Measurements from ENCODE around the gene ERICH4. TPM values are rescaled to one million over a fixed set of nuclear protein-coding genes. Genes with fewer than 3 reads are reported as not detected.

ERICH4 gene
- total and polyA plus RNA-seq, 2 donors (not counting 1 experiment from before 2014, with no cell fraction given), result not detected

GRCh38 chr19:41416194-41416674, 26.7 kb upstream of the ERICH4 start:
- intact Hi-C loops (cut with micrococcal nuclease), result no loop called here
- H3K4me2 ChIP-seq (replicated peaks; ENCODE audit: low read depth, low read length, poor library complexity, severe bottlenecking), result no peak overlapping the region
- 96% methylated on average over 12 of the region's 12 CpGs for WGBS (ENCODE audit: insufficient coverage)
- Mint-ChIP-seq H3K9me3 (ENCODE audit: insufficient read depth) (no peaks in the 10 kb centered on the region), H3K27ac (no peak overlapping the region), H3K4me3 (no peak overlapping the region), H3K27me3 (no peaks in the 10 kb centered on the region), H3K4me1 (no peaks in the 10 kb centered on the region)
- DNase-seq (no peak), ATAC-seq (ENCODE audit: low read depth) (no peak)
- no peaks in the 10 kb centered on the region for H3K27me3 ChIP-seq (replicated peaks in 1 of 4; ENCODE audit: control extremely low read depth in 1 of 4, control insufficient read depth in 3 of 4, insufficient read depth in 4 of 4, low read length in 3 of 4)
- no peak overlapping the region for H2AFZ ChIP-seq (ENCODE audit: insufficient read depth, low read depth, low read length, poor library complexity, severe bottlenecking)
- peaks cover 6% of the 10 kb centered on the region for H4K20me1 ChIP-seq (ENCODE audit: control insufficient read depth, insufficient read depth, low read length, poor library complexity, severe bottlenecking)
- H3K4me1 ChIP-seq (ENCODE audit: control insufficient read depth in 2 of 2, insufficient read depth in 2 of 2, low read length in 2 of 2), result no peaks in the 10 kb centered on the region
- H3K27ac ChIP-seq (ENCODE audit: low read length in 2 of 2), result no peak overlapping the region
- no peak overlapping the region for H3K4me3 ChIP-seq (ENCODE audit: control extremely low read depth in 1 of 5, extremely low read depth in 1 of 5, insufficient read depth in 1 of 5, low read depth in 2 of 5, low read length in 4 of 5)
- ChIA-PET POLR2A (no interaction called here), CTCF (no interaction called here)
- TF ChIP-seq CTCF (IDR thresholded peaks at IDR 0.05) (no peak), EZH2 (IDR thresholded peaks at IDR 0.05; ENCODE audit: borderline replicate concordance, insufficient read depth, low read depth, low read length, poor library complexity, severe bottlenecking) (no peak)
- H3K9ac ChIP-seq (ENCODE audit: low read length), result no peak overlapping the region
- H3K79me2 ChIP-seq (ENCODE audit: control insufficient read depth, insufficient read depth, low read length), result peaks cover 18% of the 10 kb centered on the region
- H3K9me3 ChIP-seq (ENCODE audit: control extremely low read depth in 1 of 3, control insufficient read depth in 2 of 3, insufficient read depth in 1 of 3, low read length in 2 of 3), result no peaks in the 10 kb centered on the region
- peaks cover 0 to 68% of the 10 kb centered on the region in 2 experiments for H3K36me3 ChIP-seq (replicated peaks in 1 of 2; ENCODE audit: control extremely low read depth in 1 of 2, control insufficient read depth in 1 of 2, extremely low read depth in 1 of 2, insufficient read depth in 2 of 2, low read length in 1 of 2)

GRCh38 chr19:41420101-41420880, 22.7 kb upstream of the ERICH4 start:
- DNase-seq (no peak), ATAC-seq (ENCODE audit: low read depth) (no peak)
- TF ChIP-seq EZH2 (IDR thresholded peaks at IDR 0.05; ENCODE audit: borderline replicate concordance, insufficient read depth, low read depth, low read length, poor library complexity, severe bottlenecking) (no peak), CTCF (IDR thresholded peaks at IDR 0.05) (no peak)
- Histone ChIP-seq H3K9ac (ENCODE audit: low read length) (no peak overlapping the region), H3K4me1 (ENCODE audit: control insufficient read depth in 2 of 2, insufficient read depth in 2 of 2, low read length in 2 of 2) (no peaks in the 10 kb centered on the region), H3K27ac (ENCODE audit: low read length in 2 of 2) (no peak overlapping the region), H3K79me2 (ENCODE audit: control insufficient read depth, insufficient read depth, low read length) (peaks cover 10% of the 10 kb centered on the region), H3K36me3 (replicated peaks in 1 of 2; ENCODE audit: control extremely low read depth in 1 of 2, control insufficient read depth in 1 of 2, extremely low read depth in 1 of 2, insufficient read depth in 2 of 2, low read length in 1 of 2) (peaks cover 0 to 66% of the 10 kb centered on the region in 2 experiments), H3K27me3 (replicated peaks in 1 of 4; ENCODE audit: control extremely low read depth in 1 of 4, control insufficient read depth in 3 of 4, insufficient read depth in 4 of 4, low read length in 3 of 4) (no peaks in the 10 kb centered on the region), H4K20me1 (ENCODE audit: control insufficient read depth, insufficient read depth, low read length, poor library complexity, severe bottlenecking) (peaks cover 14% of the 10 kb centered on the region), H3K4me2 (replicated peaks; ENCODE audit: low read depth, low read length, poor library complexity, severe bottlenecking) (no peak overlapping the region), H3K4me3 (ENCODE audit: control extremely low read depth in 1 of 5, extremely low read depth in 1 of 5, insufficient read depth in 1 of 5, low read depth in 2 of 5, low read length in 4 of 5) (no peak overlapping the region), H3K9me3 (ENCODE audit: control extremely low read depth in 1 of 3, control insufficient read depth in 2 of 3, insufficient read depth in 1 of 3, low read length in 2 of 3) (no peaks in the 10 kb centered on the region), H2AFZ (ENCODE audit: insufficient read depth, low read depth, low read length, poor library complexity, severe bottlenecking) (no peak overlapping the region)
- ChIA-PET POLR2A (no interaction called here), CTCF (interaction anchor here (0.7 to 1.8 kb wide), 3 partner anchors 30 to 160 kb away, joined by 3 to 4 read pairs (median 3); no protein-coding TSS in a partner anchor)
- no peak overlapping the region for H3K27ac Mint-ChIP-seq
- H3K4me3 Mint-ChIP-seq, result no peak overlapping the region
- no peaks in the 10 kb centered on the region for H3K9me3 Mint-ChIP-seq (ENCODE audit: insufficient read depth)
- intact Hi-C loops (cut with micrococcal nuclease), result no loop called here
- no peaks in the 10 kb centered on the region for H3K27me3 Mint-ChIP-seq
- 37% methylated on average over 6 of the region's 8 CpGs for WGBS (ENCODE audit: insufficient coverage)
- H3K4me1 Mint-ChIP-seq, result no peaks in the 10 kb centered on the region

All from B cell (primary cell).